ENCODE results near the gene RIPOR2. TPM values are rescaled to one million over a fixed set of nuclear protein-coding genes. Genes with fewer than 3 reads are reported as not detected.

Gene RIPOR2
- total and polyA plus RNA-seq, 4 donors = 1.6 to 10.9 (median 3.7) TPM

DNA sequence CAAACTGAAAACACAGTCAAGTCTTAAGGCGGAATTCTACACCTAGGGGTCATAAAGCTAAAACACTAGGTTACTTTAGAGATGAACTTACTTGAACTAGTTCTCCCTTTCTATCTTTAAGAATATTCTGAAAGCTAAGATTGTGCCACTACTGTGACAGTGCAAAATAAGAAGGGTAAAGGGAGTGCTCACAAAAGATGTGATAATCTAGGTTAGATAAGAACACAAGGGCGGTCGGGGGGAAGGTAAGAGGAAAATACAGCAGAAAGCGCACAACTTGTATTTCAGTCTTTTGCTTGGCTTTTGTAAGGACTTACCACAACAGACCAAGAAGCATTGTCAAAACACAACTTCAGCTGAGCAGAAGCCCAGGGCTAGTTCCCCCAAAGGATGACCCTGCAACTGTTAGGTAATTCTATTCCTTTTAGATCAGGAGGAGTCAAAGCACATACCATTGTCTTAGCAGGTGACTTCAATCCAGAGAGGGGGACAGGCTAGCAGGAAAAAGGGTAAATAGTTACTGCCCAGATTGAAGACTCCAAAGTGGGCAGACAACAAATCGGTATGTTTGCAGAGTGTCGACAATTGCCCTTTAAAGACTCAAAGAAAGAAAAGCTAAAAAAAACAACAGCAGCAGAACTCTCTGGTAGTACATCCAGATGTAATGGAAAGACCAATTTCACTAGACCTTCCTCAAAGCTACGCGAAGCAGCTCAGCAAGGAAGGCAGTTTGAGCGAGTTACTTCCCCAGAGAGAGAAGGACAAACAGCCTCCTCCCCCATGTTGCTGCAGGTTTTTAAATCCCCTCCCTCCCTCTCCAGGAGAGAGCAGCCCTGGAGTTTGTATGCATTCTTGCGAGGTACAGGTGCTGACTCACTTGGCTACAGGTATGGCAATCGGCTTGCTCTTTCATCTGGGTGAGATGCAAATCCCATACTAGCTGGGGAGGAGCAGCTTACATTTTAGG lies 59.0 kb downstream of the RIPOR2 start:
- Histone ChIP-seq H3K4me1 (ENCODE audit: control insufficient read depth in 4 of 4, insufficient read depth in 4 of 4, low read length in 3 of 4) (no peaks in the 10 kb centered on the region), H3K36me3 (ENCODE audit: control insufficient read depth in 4 of 4, insufficient read depth in 3 of 4, low read depth in 1 of 4, low read length in 3 of 4) (peaks cover 0 to 2% (median 0%) of the 10 kb centered on the region in 4 donors), H3K4me3 (ENCODE audit: low read depth in 1 of 3, low read length in 3 of 3) (no peak overlapping the region), H3K27me3 (ENCODE audit: control insufficient read depth in 4 of 4, insufficient read depth in 4 of 4, low read length in 3 of 4) (no peaks in the 10 kb centered on the region), H3K27ac (ENCODE audit: low read depth in 1 of 2, low read length in 2 of 2) (no peak overlapping the region), H3K9ac (ENCODE audit: low read depth in 1 of 2, low read length in 2 of 2) (no peak overlapping the region), H3K9me3 (ENCODE audit: control insufficient read depth in 4 of 4, low read length in 3 of 4) (peaks cover 2 to 8% (median 5%) of the 10 kb centered on the region in 4 donors)
- 61% methylated on average over 11 of the region's 11 CpGs for WGBS
- TF ChIP-seq RXRA (IDR thresholded peaks at IDR 0.05) (no peak), EGR1 (IDR thresholded peaks at IDR 0.05; ENCODE audit: low read depth in 2 of 2) (no peak)
- no peak for DNase-seq (ENCODE audit: low spot score)

DNA sequence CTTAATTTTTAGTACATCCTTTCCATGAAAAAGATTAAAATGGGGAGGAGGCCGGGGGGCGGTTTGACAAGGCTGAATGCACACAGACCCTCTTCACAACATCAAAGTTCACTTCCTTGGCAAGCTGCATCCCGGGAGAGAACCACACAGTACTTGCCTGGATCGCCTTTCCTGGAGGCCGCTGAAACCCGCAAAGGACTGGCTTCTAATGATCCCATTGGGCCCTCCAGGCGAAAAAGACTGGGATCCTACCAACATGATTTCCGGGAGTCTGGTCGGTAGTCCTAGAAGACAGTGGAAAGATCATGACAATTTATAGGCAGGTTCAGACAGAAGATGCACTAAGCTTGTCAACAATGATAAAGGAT lies 60.2 kb downstream of the RIPOR2 start:
- WGBS = 89% methylated on average over 9 of the region's 9 CpGs
- Histone ChIP-seq H3K9ac (ENCODE audit: low read depth in 1 of 2, low read length in 2 of 2) (no peak overlapping the region), H3K36me3 (ENCODE audit: control insufficient read depth in 4 of 4, insufficient read depth in 3 of 4, low read depth in 1 of 4, low read length in 3 of 4) (peaks cover 0 to 2% (median 0%) of the 10 kb centered on the region in 4 donors), H3K4me1 (ENCODE audit: control insufficient read depth in 4 of 4, insufficient read depth in 4 of 4, low read length in 3 of 4) (no peaks in the 10 kb centered on the region), H3K27me3 (ENCODE audit: control insufficient read depth in 4 of 4, insufficient read depth in 4 of 4, low read length in 3 of 4) (no peaks in the 10 kb centered on the region), H3K4me3 (ENCODE audit: low read depth in 1 of 3, low read length in 3 of 3) (no peak overlapping the region), H3K9me3 (ENCODE audit: control insufficient read depth in 4 of 4, low read length in 3 of 4) (peaks cover 2 to 8% (median 5%) of the 10 kb centered on the region in 4 donors), H3K27ac (ENCODE audit: low read depth in 1 of 2, low read length in 2 of 2) (no peak overlapping the region)
- DNase-seq (ENCODE audit: low spot score) = no peak
- TF ChIP-seq NR2F2 (IDR thresholded peaks at IDR 0.05) = no peak
- TF ChIP-seq EGR1 (IDR thresholded peaks at IDR 0.05; ENCODE audit: low read depth in 2 of 2) = no peak
- TF ChIP-seq JUND (IDR thresholded peaks at IDR 0.05) = no peak
- TF ChIP-seq GABPA (IDR thresholded peaks at IDR 0.05 in 1 of 2, conservative IDR thresholded peaks at IDR 0.05 in 1 of 2) = no peak
- no peak for TF ChIP-seq TAF1 (conservative IDR thresholded peaks at IDR 0.05)

DNA sequence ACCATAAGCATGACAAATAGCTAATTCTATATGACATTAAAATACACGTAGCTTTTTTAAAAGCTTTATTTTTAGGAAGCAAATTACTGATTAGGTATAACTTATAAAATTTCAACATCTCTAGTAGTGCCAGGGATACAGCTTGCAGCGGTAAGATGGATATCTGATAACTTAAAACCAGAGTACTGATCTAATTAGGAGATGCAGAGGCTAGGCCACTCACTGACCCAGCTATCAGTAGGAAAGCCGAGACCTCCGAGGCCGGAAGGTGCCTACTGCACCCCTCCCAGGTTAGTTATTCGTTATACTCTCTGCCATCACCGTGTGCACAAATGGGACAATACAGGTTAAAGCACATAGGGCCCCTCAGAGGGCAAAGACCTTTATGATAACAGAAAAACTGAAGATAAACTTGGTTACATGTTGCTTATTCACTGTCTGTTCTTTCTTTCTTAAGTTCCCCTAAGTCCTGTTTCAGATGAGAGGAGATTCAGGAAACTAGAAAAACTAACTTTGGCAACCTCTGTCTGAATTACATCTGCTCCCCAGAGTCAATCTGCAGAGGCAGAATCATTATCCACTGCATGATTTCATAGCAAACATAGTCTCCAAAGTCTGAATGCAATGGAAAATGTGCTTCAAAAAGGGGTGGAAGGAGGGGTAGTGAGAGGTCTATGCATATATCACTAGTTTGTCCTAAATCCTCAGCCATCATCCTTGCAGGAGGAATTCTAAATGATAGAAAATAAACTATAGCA lies 60.8 kb downstream of the RIPOR2 start:
- H3K4me3 ChIP-seq (ENCODE audit: low read depth in 1 of 3, low read length in 3 of 3) = no peak overlapping the region
- TF ChIP-seq FOXA1 (IDR thresholded peaks at IDR 0.05) = no peak
- TF ChIP-seq, protein P1, sequence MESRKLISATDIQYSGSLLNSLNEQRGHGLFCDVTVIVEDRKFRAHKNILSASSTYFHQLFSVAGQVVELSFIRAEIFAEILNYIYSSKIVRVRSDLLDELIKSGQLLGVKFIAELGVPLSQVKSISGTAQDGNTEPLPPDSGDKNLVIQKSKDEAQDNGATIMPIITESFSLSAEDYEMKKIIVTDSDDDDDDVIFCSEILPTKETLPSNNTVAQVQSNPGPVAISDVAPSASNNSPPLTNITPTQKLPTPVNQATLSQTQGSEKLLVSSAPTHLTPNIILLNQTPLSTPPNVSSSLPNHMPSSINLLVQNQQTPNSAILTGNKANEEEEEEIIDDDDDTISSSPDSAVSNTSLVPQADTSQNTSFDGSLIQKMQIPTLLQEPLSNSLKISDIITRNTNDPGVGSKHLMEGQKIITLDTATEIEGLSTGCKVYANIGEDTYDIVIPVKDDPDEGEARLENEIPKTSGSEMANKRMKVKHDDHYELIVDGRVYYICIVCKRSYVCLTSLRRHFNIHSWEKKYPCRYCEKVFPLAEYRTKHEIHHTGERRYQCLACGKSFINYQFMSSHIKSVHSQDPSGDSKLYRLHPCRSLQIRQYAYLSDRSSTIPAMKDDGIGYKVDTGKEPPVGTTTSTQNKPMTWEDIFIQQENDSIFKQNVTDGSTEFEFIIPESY (IDR thresholded peaks at IDR 0.05) = no peak
- TF ChIP-seq, protein P2, sequence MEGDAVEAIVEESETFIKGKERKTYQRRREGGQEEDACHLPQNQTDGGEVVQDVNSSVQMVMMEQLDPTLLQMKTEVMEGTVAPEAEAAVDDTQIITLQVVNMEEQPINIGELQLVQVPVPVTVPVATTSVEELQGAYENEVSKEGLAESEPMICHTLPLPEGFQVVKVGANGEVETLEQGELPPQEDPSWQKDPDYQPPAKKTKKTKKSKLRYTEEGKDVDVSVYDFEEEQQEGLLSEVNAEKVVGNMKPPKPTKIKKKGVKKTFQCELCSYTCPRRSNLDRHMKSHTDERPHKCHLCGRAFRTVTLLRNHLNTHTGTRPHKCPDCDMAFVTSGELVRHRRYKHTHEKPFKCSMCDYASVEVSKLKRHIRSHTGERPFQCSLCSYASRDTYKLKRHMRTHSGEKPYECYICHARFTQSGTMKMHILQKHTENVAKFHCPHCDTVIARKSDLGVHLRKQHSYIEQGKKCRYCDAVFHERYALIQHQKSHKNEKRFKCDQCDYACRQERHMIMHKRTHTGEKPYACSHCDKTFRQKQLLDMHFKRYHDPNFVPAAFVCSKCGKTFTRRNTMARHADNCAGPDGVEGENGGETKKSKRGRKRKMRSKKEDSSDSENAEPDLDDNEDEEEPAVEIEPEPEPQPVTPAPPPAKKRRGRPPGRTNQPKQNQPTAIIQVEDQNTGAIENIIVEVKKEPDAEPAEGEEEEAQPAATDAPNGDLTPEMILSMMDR (IDR thresholded peaks at IDR 0.05; ENCODE audit: low read depth, low read length, missing input control) = no peak
- TF ChIP-seq JUND (IDR thresholded peaks at IDR 0.05) = no peak
- TF ChIP-seq, protein P3, sequence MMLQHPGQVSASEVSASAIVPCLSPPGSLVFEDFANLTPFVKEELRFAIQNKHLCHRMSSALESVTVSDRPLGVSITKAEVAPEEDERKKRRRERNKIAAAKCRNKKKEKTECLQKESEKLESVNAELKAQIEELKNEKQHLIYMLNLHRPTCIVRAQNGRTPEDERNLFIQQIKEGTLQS (IDR thresholded peaks at IDR 0.05) = no peak
- TF ChIP-seq, protein P4, sequence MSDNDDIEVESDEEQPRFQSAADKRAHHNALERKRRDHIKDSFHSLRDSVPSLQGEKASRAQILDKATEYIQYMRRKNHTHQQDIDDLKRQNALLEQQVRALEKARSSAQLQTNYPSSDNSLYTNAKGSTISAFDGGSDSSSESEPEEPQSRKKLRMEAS (IDR thresholded peaks at IDR 0.05) = no peak
- no peak for TF ChIP-seq FOXA2 (IDR thresholded peaks at IDR 0.05)
- no peak for TF ChIP-seq TAF1 (conservative IDR thresholded peaks at IDR 0.05)
- no peak for TF ChIP-seq SP1 (IDR thresholded peaks at IDR 0.05)
- TF ChIP-seq RAD21 (IDR thresholded peaks at IDR 0.05) = no peak
- no peak for TF ChIP-seq YY1 (IDR thresholded peaks at IDR 0.05)
- H3K4me1 ChIP-seq (ENCODE audit: control insufficient read depth in 4 of 4, insufficient read depth in 4 of 4, low read length in 3 of 4) = no peaks in the 10 kb centered on the region
- WGBS = 70% methylated on average over 7 of the region's 7 CpGs
- H3K27me3 ChIP-seq (ENCODE audit: control insufficient read depth in 4 of 4, insufficient read depth in 4 of 4, low read length in 3 of 4) = no peaks in the 10 kb centered on the region
- peaks cover 0 to 2% (median 0%) of the 10 kb centered on the region in 4 donors for H3K36me3 ChIP-seq (ENCODE audit: control insufficient read depth in 4 of 4, insufficient read depth in 3 of 4, low read depth in 1 of 4, low read length in 3 of 4)
- H3K9me3 ChIP-seq (ENCODE audit: control insufficient read depth in 4 of 4, low read length in 3 of 4) = peaks cover 2 to 8% (median 5%) of the 10 kb centered on the region in 4 donors
- H3K27ac ChIP-seq (ENCODE audit: low read depth in 1 of 2, low read length in 2 of 2) = no peak overlapping the region
- no peak for DNase-seq (ENCODE audit: low spot score)
- H3K9ac ChIP-seq (ENCODE audit: low read depth in 1 of 2, low read length in 2 of 2) = no peak overlapping the region

All from liver (tissue), 9 donors.